Measurements from ENCODE around the gene DYNLRB1. TPM values are rescaled to one million over a fixed set of nuclear protein-coding genes. Genes with fewer than 3 reads are reported as not detected.
A peak's percentile ranks its signal among the peaks of the same experiment; 100 is the strongest.

The DYNLRB1 gene
- total and polyA plus RNA-seq, 9 of the 15 experiments (the other 6 are each of a cell fraction or from before 2014, with no cell fraction given), result 48.7 to 358 (median 121) TPM

GRCh38 chr20:34485068-34485634 lies 31.1 kb upstream of the DYNLRB1 start:
- POLR2A ChIA-PET, result interaction anchor here (0.6 to 2.1 kb wide), 3 partner anchors 12 to 121 kb away, joined by 3 to 5 read pairs (median 3); no protein-coding TSS in a partner anchor

GRCh38 chr20:34491226-34491931 lies 24.8 kb upstream of the DYNLRB1 start:
- ChIA-PET CTCF (ENCODE audit: low intra/inter-chr PET ratio) (no interaction called here), POLR2A (interaction anchor here (0.7 to 1.6 kb wide), 2 partner anchors 13 to 40 kb away, joined by 3 read pairs; no protein-coding TSS in a partner anchor)
- DNase-seq (ENCODE audit: extremely low read depth in 1 of 4, low spot score in 3 of 4) (no peak), ATAC-seq (no peak), FAIRE-seq (no peak)
- WGBS (ENCODE audit: insufficient coverage, low coverage, missing lambda C conversion rate), result 89% methylated on average over 4 of the region's 4 CpGs
- no peaks in the 10 kb centered on the region for H3K9me3 ChIP-seq (replicated peaks; ENCODE audit: control insufficient read depth, insufficient read depth, low read depth, low read length)
- H4K20me1 ChIP-seq (replicated peaks; ENCODE audit: control insufficient read depth, insufficient read depth, low read length), result no peaks in the 10 kb centered on the region
- no peak overlapping the region for H3K4me3 ChIP-seq
- BruUV-seq (replicated peaks), result no TSS peak
- H3K36me3 ChIP-seq (ENCODE audit: control insufficient read depth, insufficient read depth, low read length), result peaks cover 80% of the 10 kb centered on the region
- no peaks in the 10 kb centered on the region for H3K79me2 ChIP-seq (ENCODE audit: control insufficient read depth, insufficient read depth, low read length)
- no peak overlapping the region for H3K27ac ChIP-seq (ENCODE audit: extremely low read depth, low read depth, low read length)
- H3K9me1 ChIP-seq (ENCODE audit: control insufficient read depth, insufficient read depth, low read length), result no peaks in the 10 kb centered on the region
- intact Hi-C loops (cut with micrococcal nuclease), result no loop called here
- peak; percentile 11; the same call in 1 of the 2 replicates for TF ChIP-seq SOX6 (IDR thresholded peaks at IDR 0.05)
- no peak for TF ChIP-seq NFRKB (IDR thresholded peaks at IDR 0.05; ENCODE audit: low read depth)
- TF ChIP-seq CEBPG (CRISPR knock-in tag; IDR thresholded peaks at IDR 0.05), result 0 out of 2 replicates have a peak, but pooled peaks have one; percentile 29
- TF ChIP-seq CEBPG (tag; conservative IDR thresholded peaks at IDR 0.05 in 1 of 2, IDR thresholded peaks at IDR 0.05 in 1 of 2), result peak in 1 of 2 experiments; percentile 92; a peak in 2 of 4 replicates
- TF ChIP-seq TRIM24 (IDR thresholded peaks at IDR 0.05), result peak; percentile 26 to 77; a peak in 2 of 4 replicates
- no peak overlapping the region for H3K4me2 ChIP-seq (ENCODE audit: insufficient read depth, low read length)
- in situ Hi-C loops (cut with MboI), result no loop called here
- H3K4me1 ChIP-seq (replicated peaks in 1 of 2; ENCODE audit: control insufficient read depth in 2 of 2, insufficient read depth in 2 of 2, low read length in 2 of 2), result no peaks in the 10 kb centered on the region
- no peak overlapping the region for H2AFZ ChIP-seq (ENCODE audit: low read depth, low read length)
- no peaks in the 10 kb centered on the region for H3K27me3 ChIP-seq (ENCODE audit: control insufficient read depth in 2 of 2, insufficient read depth in 2 of 2, low read length in 2 of 2)
- no peak overlapping the region for H3K9ac ChIP-seq (ENCODE audit: insufficient read depth in 1 of 2, low read depth in 2 of 2, low read length in 2 of 2)

More at GRCh38 chr20:34485068-34485634, 31.1 kb upstream of the DYNLRB1 start:
- TF ChIP-seq TAL1 (IDR thresholded peaks at IDR 0.05) (no peak), C11orf30 (IDR thresholded peaks at IDR 0.05; ENCODE audit: low read depth) (peak; percentile 13; the same call in 1 of the 2 replicates), JUN (IDR thresholded peaks at IDR 0.05; ENCODE audit: borderline replicate concordance, low read depth, low read length) (no peak), JUN (CRISPR knock-in tag; IDR thresholded peaks at IDR 0.05; ENCODE audit: borderline replicate concordance) (no peak)
- DNase-seq (ENCODE audit: extremely low read depth in 1 of 4, low spot score in 3 of 4), result no peak
- H3K9me3 ChIP-seq (replicated peaks; ENCODE audit: control insufficient read depth, insufficient read depth, low read depth, low read length), result peaks cover 5% of the 10 kb centered on the region
- no peaks in the 10 kb centered on the region for H3K27me3 ChIP-seq (ENCODE audit: control insufficient read depth in 2 of 2, insufficient read depth in 2 of 2, low read length in 2 of 2)
- no peaks in the 10 kb centered on the region for H3K4me1 ChIP-seq (replicated peaks in 1 of 2; ENCODE audit: control insufficient read depth in 2 of 2, insufficient read depth in 2 of 2, low read length in 2 of 2)
- no peaks in the 10 kb centered on the region for H3K9me1 ChIP-seq (ENCODE audit: control insufficient read depth, insufficient read depth, low read length)
- no peak for ATAC-seq
- no peak overlapping the region for H3K9ac ChIP-seq (ENCODE audit: insufficient read depth in 1 of 2, low read depth in 2 of 2, low read length in 2 of 2)
- H3K79me2 ChIP-seq (ENCODE audit: control insufficient read depth, insufficient read depth, low read length), result no peaks in the 10 kb centered on the region
- CTCF ChIA-PET (ENCODE audit: low intra/inter-chr PET ratio), result no interaction called here
- H3K36me3 ChIP-seq (ENCODE audit: control insufficient read depth, insufficient read depth, low read length), result peaks cover 73% of the 10 kb centered on the region
- H4K20me1 ChIP-seq (replicated peaks; ENCODE audit: control insufficient read depth, insufficient read depth, low read length), result no peaks in the 10 kb centered on the region
- in situ Hi-C loops (cut with MboI) (no loop called here), intact Hi-C loops (cut with micrococcal nuclease) (no loop called here)
- BruUV-seq (replicated peaks), result no TSS peak
- 78% methylated on average over 4 of the region's 4 CpGs for WGBS (ENCODE audit: insufficient coverage, low coverage, missing lambda C conversion rate)
- H3K4me3 ChIP-seq, result no peak overlapping the region
- H2AFZ ChIP-seq (ENCODE audit: low read depth, low read length), result no peak overlapping the region
- no peak overlapping the region for H3K27ac ChIP-seq (ENCODE audit: extremely low read depth, low read depth, low read length)
- no peak for FAIRE-seq
- no peak overlapping the region for H3K4me2 ChIP-seq (ENCODE audit: insufficient read depth, low read length)

All from K562 (cell line).